Measurements from ENCODE around the gene ETNK2.

The ETNK2 gene

DNA sequence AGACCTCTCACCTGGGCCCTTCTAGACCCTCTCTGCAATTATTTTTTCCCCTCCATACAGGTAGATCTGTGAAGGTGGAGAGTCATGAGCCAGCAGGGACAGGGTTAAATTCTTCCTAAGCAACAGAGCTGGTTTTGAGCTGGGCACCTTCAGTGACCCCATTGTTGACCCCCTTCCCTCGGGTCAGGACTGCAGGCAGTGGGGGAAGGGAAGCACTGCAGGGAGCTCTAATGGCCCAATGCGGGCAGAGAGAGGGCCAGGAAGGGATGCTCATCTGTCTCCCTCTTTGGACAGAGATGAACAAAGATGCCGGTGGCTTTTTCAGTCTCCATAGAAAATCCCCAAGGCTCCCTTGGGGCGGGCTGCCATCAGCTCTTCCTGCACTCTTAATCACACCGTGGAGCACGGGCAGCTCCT, 57.5 kb downstream of the ETNK2 start:
- Histone ChIP-seq H2AK5ac (ENCODE audit: low read depth, low read length) (no peak overlapping the region), H3K14ac (ENCODE audit: low read length) (no peak overlapping the region), H4K8ac (ENCODE audit: low read depth, low read length) (no peak overlapping the region), H3K9me3 (replicated peaks in 1 of 2; ENCODE audit: control insufficient read depth in 2 of 2, insufficient read depth in 1 of 2, low read depth in 1 of 2, low read length in 2 of 2) (no peaks in the 10 kb centered on the region), H2BK15ac (ENCODE audit: low read length) (no peak overlapping the region), H2BK120ac (ENCODE audit: low read depth, low read length) (no peak overlapping the region), H3K4ac (ENCODE audit: low read length) (no peak overlapping the region), H3K36me3 (replicated peaks in 1 of 2; ENCODE audit: control insufficient read depth in 2 of 2, insufficient read depth in 2 of 2, low read length in 2 of 2) (no peaks in the 10 kb centered on the region), H3K9ac (ENCODE audit: low read depth, low read length, poor library complexity) (no peak overlapping the region), H3K79me1 (ENCODE audit: low read depth, low read length) (no peaks in the 10 kb centered on the region), H2BK5ac (ENCODE audit: low read length) (no peak overlapping the region), H3K27me3 (ENCODE audit: control insufficient read depth in 3 of 3, insufficient read depth in 3 of 3, low read depth in 1 of 3, low read length in 3 of 3) (no peaks in the 10 kb centered on the region), H3K4me1 (ENCODE audit: control insufficient read depth in 2 of 2, insufficient read depth in 1 of 2, low read depth in 1 of 2, low read length in 2 of 2) (peaks cover 43 to 44% of the 10 kb centered on the region in 2 donors), H2BK12ac (ENCODE audit: low read length) (no peak overlapping the region), H3K27ac (replicated peaks; ENCODE audit: low read length) (peak overlapping the region; percentile 59), H3K4me3 (ENCODE audit: low read length in 2 of 2) (peak overlapping the region in 1 of 2 donors; percentile 22), H2AFZ (ENCODE audit: low read length) (peak overlapping the region; percentile 5), H3K4me2 (ENCODE audit: insufficient read depth, low read length, poor library complexity, severe bottlenecking) (peak overlapping the region; percentile 67), H4K91ac (ENCODE audit: low read depth, low read length, poor library complexity) (no peak overlapping the region), H3K18ac (ENCODE audit: low read length) (no peak overlapping the region), H3K23ac (ENCODE audit: low read depth, low read length, poor library complexity) (no peak overlapping the region)
- peak; percentile 51 for DNase-seq (ENCODE audit: low spot score)
- no CpG with 5 or more reads among the region's 6 CpGs for WGBS, 2 donors (ENCODE audit: extremely low coverage in 2 of 2, insufficient read length in 2 of 2, insufficient replicate concordance in 1 of 2)

DNA sequence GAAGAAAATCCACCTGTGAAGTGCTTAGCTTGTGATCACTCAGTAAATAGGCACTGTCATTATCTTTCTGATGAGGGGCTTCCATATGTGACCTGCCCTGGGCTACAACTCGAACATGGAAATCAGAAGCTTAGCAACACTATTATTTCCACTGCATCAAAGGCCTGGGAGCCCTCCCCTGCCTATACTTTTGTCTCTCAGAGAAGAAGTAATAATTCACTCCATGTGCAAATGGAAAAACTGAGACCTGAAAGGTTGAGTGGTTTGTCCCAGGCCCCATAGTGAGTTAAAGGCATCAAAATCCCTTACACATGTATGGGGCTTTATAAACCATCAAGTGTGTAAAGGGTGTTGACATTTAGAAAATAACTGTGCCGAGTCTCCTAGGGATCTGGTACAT, 58.1 kb downstream of the ETNK2 start:
- no CpG with 5 or more reads among the region's 2 CpGs for WGBS, 2 donors (ENCODE audit: extremely low coverage in 2 of 2, insufficient read length in 2 of 2, insufficient replicate concordance in 1 of 2)
- Histone ChIP-seq H2BK15ac (ENCODE audit: low read length) (no peak overlapping the region), H3K4ac (ENCODE audit: low read length) (no peak overlapping the region), H2AFZ (ENCODE audit: low read length) (no peak overlapping the region), H3K4me2 (ENCODE audit: insufficient read depth, low read length, poor library complexity, severe bottlenecking) (peak overlapping the region; percentile 67), H4K8ac (ENCODE audit: low read depth, low read length) (no peak overlapping the region), H4K91ac (ENCODE audit: low read depth, low read length, poor library complexity) (no peak overlapping the region), H2AK5ac (ENCODE audit: low read depth, low read length) (no peak overlapping the region), H3K27me3 (ENCODE audit: control insufficient read depth in 3 of 3, insufficient read depth in 3 of 3, low read depth in 1 of 3, low read length in 3 of 3) (no peaks in the 10 kb centered on the region), H3K4me3 (ENCODE audit: low read length in 2 of 2) (peak overlapping the region in 1 of 2 donors; percentile 22), H3K9me3 (replicated peaks in 1 of 2; ENCODE audit: control insufficient read depth in 2 of 2, insufficient read depth in 1 of 2, low read depth in 1 of 2, low read length in 2 of 2) (no peaks in the 10 kb centered on the region), H3K18ac (ENCODE audit: low read length) (no peak overlapping the region), H2BK12ac (ENCODE audit: low read length) (no peak overlapping the region), H3K23ac (ENCODE audit: low read depth, low read length, poor library complexity) (no peak overlapping the region), H3K4me1 (ENCODE audit: control insufficient read depth in 2 of 2, insufficient read depth in 1 of 2, low read depth in 1 of 2, low read length in 2 of 2) (peaks cover 48 to 49% of the 10 kb centered on the region in 2 donors), H3K36me3 (replicated peaks in 1 of 2; ENCODE audit: control insufficient read depth in 2 of 2, insufficient read depth in 2 of 2, low read length in 2 of 2) (no peaks in the 10 kb centered on the region), H3K27ac (replicated peaks; ENCODE audit: low read length) (peak overlapping the region; percentile 57), H2BK120ac (ENCODE audit: low read depth, low read length) (no peak overlapping the region), H2BK5ac (ENCODE audit: low read length) (no peak overlapping the region), H3K14ac (ENCODE audit: low read length) (no peak overlapping the region), H3K9ac (ENCODE audit: low read depth, low read length, poor library complexity) (no peak overlapping the region), H3K79me1 (ENCODE audit: low read depth, low read length) (no peaks in the 10 kb centered on the region)
- no peak for DNase-seq (ENCODE audit: low spot score)

GRCh38 chr1:204093421-204093717, 58.5 kb downstream of the ETNK2 start:
- H2BK12ac ChIP-seq (ENCODE audit: low read length) = no peak overlapping the region
- no peak for DNase-seq (ENCODE audit: low spot score)
- peak overlapping the region; percentile 49 for H3K18ac ChIP-seq (ENCODE audit: low read length)
- H2AFZ ChIP-seq (ENCODE audit: low read length) = no peak overlapping the region
- no peak overlapping the region for H3K4ac ChIP-seq (ENCODE audit: low read length)
- H2BK5ac ChIP-seq (ENCODE audit: low read length) = no peak overlapping the region
- peak overlapping the region; percentile 58 for H2AK5ac ChIP-seq (ENCODE audit: low read depth, low read length)
- H3K14ac ChIP-seq (ENCODE audit: low read length) = no peak overlapping the region
- peaks cover 51% of the 10 kb centered on the region in 2 donors for H3K4me1 ChIP-seq (ENCODE audit: control insufficient read depth in 2 of 2, insufficient read depth in 1 of 2, low read depth in 1 of 2, low read length in 2 of 2)
- no peak overlapping the region for H3K23ac ChIP-seq (ENCODE audit: low read depth, low read length, poor library complexity)
- no peak overlapping the region for H3K9ac ChIP-seq (ENCODE audit: low read depth, low read length, poor library complexity)
- H3K4me3 ChIP-seq (ENCODE audit: low read length in 2 of 2) = no peak overlapping the region
- H3K27me3 ChIP-seq (ENCODE audit: control insufficient read depth in 3 of 3, insufficient read depth in 3 of 3, low read depth in 1 of 3, low read length in 3 of 3) = no peaks in the 10 kb centered on the region
- no CpG with 5 or more reads among the region's 4 CpGs for WGBS, 2 donors (ENCODE audit: extremely low coverage in 2 of 2, insufficient read length in 2 of 2, insufficient replicate concordance in 1 of 2)
- no peak overlapping the region for H3K27ac ChIP-seq (replicated peaks; ENCODE audit: low read length)
- H2BK15ac ChIP-seq (ENCODE audit: low read length) = no peak overlapping the region
- no peaks in the 10 kb centered on the region for H3K79me1 ChIP-seq (ENCODE audit: low read depth, low read length)
- no peak overlapping the region for H3K4me2 ChIP-seq (ENCODE audit: insufficient read depth, low read length, poor library complexity, severe bottlenecking)
- H3K9me3 ChIP-seq (replicated peaks in 1 of 2; ENCODE audit: control insufficient read depth in 2 of 2, insufficient read depth in 1 of 2, low read depth in 1 of 2, low read length in 2 of 2) = no peaks in the 10 kb centered on the region
- no peak overlapping the region for H2BK120ac ChIP-seq (ENCODE audit: low read depth, low read length)
- no peak overlapping the region for H4K91ac ChIP-seq (ENCODE audit: low read depth, low read length, poor library complexity)
- no peak overlapping the region for H4K8ac ChIP-seq (ENCODE audit: low read depth, low read length)
- no peaks in the 10 kb centered on the region for H3K36me3 ChIP-seq (replicated peaks in 1 of 2; ENCODE audit: control insufficient read depth in 2 of 2, insufficient read depth in 2 of 2, low read length in 2 of 2)

DNA sequence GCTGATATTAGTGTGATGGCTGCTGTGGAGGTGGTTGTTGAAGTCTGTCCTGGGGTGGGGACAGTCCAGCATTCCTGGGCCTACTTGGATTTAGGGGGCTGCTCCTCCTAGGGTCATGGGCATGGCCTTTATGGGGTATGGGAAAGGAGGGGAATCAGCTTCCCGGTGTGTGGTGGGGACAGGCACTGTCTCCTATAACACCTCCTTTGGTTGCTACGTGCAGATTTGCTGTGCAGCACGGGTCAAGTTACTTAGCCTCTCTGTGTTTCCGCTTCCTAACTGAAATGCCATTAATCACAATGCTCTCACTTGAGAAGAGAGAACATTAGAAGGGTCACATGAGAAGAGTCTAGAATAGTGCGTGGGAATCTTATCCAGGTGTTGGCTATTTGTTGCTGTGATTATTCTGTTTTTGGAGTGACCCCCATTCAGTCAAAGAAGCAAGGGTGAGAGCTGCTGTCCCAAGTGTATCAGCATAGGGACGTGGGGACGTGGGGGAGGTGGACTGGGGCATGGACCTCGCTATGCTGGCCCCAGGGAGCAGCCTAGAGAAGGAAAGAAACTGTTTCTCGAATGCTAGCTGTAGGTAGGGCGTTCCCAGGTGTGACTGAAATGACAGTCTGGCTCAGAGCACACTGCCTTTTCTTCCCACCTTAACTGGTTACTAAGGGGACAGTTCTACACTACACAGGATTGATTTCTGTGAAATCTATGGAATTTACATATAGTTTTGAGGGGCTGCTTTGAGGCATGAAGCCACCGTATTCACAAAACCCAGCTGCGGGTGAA, 59.0 kb downstream of the ETNK2 start:
- Histone ChIP-seq H2BK12ac (ENCODE audit: low read length) (no peak overlapping the region), H3K9me3 (replicated peaks in 1 of 2; ENCODE audit: control insufficient read depth in 2 of 2, insufficient read depth in 1 of 2, low read depth in 1 of 2, low read length in 2 of 2) (no peaks in the 10 kb centered on the region), H3K27ac (replicated peaks; ENCODE audit: low read length) (no peak overlapping the region), H3K79me1 (ENCODE audit: low read depth, low read length) (no peaks in the 10 kb centered on the region), H3K4me3 (ENCODE audit: low read length in 2 of 2) (no peak overlapping the region), H3K14ac (ENCODE audit: low read length) (no peak overlapping the region), H2BK15ac (ENCODE audit: low read length) (no peak overlapping the region), H3K27me3 (ENCODE audit: control insufficient read depth in 3 of 3, insufficient read depth in 3 of 3, low read depth in 1 of 3, low read length in 3 of 3) (no peaks in the 10 kb centered on the region), H3K36me3 (replicated peaks in 1 of 2; ENCODE audit: control insufficient read depth in 2 of 2, insufficient read depth in 2 of 2, low read length in 2 of 2) (peaks cover 0 to 3% of the 10 kb centered on the region in 2 donors), H4K8ac (ENCODE audit: low read depth, low read length) (no peak overlapping the region), H3K4ac (ENCODE audit: low read length) (no peak overlapping the region), H2BK120ac (ENCODE audit: low read depth, low read length) (no peak overlapping the region), H3K4me1 (ENCODE audit: control insufficient read depth in 2 of 2, insufficient read depth in 1 of 2, low read depth in 1 of 2, low read length in 2 of 2) (peaks cover 55 to 56% of the 10 kb centered on the region in 2 donors), H2AFZ (ENCODE audit: low read length) (no peak overlapping the region), H3K9ac (ENCODE audit: low read depth, low read length, poor library complexity) (no peak overlapping the region), H4K91ac (ENCODE audit: low read depth, low read length, poor library complexity) (no peak overlapping the region), H3K18ac (ENCODE audit: low read length) (peak overlapping the region; percentile 20), H2AK5ac (ENCODE audit: low read depth, low read length) (peak overlapping the region; percentile 58), H3K23ac (ENCODE audit: low read depth, low read length, poor library complexity) (no peak overlapping the region), H2BK5ac (ENCODE audit: low read length) (no peak overlapping the region), H3K4me2 (ENCODE audit: insufficient read depth, low read length, poor library complexity, severe bottlenecking) (no peak overlapping the region)
- DNase-seq (ENCODE audit: low spot score) = no peak
- no CpG with 5 or more reads among the region's 12 CpGs for WGBS, 2 donors (ENCODE audit: extremely low coverage in 2 of 2, insufficient read length in 2 of 2, insufficient replicate concordance in 1 of 2)

All from neuronal stem cell (in vitro differentiated cells).